ENCODE data around the gene FANCI. TPM values are rescaled to one million over a fixed set of nuclear protein-coding genes. Genes with fewer than 3 reads are reported as not detected.

The FANCI gene
- total RNA-seq, 2 experiments from 2014 or later: 180 TPM

GRCh38 chr15:89358755-89359439 lies 115.1 kb downstream of the FANCI start:
- intact Hi-C loops (cut with micrococcal nuclease): loop anchor here (2.0 to 5.0 kb wide), 2 partner anchors 72 to 113 kb away; no protein-coding TSS in a partner anchor
- Mint-ChIP-seq H3K27me3 (peaks cover 75% of the 10 kb centered on the region), H3K4me3 (peak overlapping the region; percentile 75), H3K27ac (no peak overlapping the region), H3K4me1 (ENCODE audit: low read depth) (peaks cover 3% of the 10 kb centered on the region), H3K9me3 (no peaks in the 10 kb centered on the region), H3K36me3 (ENCODE audit: low read depth) (no peaks in the 10 kb centered on the region)
- peak; percentile 93 for ATAC-seq
- DNase-seq: peak; percentile 85
- TF ChIP-seq CTCF (IDR thresholded peaks at IDR 0.05): peak; percentile 97
- ChIA-PET CTCF (interaction anchor here (0.6 to 9.5 kb wide), 50 partner anchors 9 to 302 kb away, joined by 3 to 185 read pairs (median 6); partner anchors contain the start of genes FANCI and POLG), POLR2A (interaction anchor here (0.6 to 2.3 kb wide), 6 partner anchors 19 to 117 kb away, joined by 3 to 8 read pairs (median 3); no protein-coding TSS in a partner anchor)

- H3K27me3 Mint-ChIP-seq: peaks cover 79% of the 10 kb centered on the region
- H3K36me3 Mint-ChIP-seq (ENCODE audit: low read depth): no peaks in the 10 kb centered on the region
- ATAC-seq (no peak), DNase-seq (no peak)
- intact Hi-C loops (cut with micrococcal nuclease): loop anchor here (2.0 to 5.0 kb wide), 2 partner anchors 71 to 113 kb away; no protein-coding TSS in a partner anchor
- CTCF ChIA-PET: interaction anchor here (0.6 to 9.5 kb wide), 40 partner anchors 8 to 616 kb away, joined by 3 to 185 read pairs (median 10); partner anchors contain the start of genes FANCI and POLG
- peaks cover 3% of the 10 kb centered on the region for H3K4me1 Mint-ChIP-seq (ENCODE audit: low read depth)
- POLR2A ChIA-PET: interaction anchor here (1.0 to 2.3 kb wide), 3 partner anchors 18 to 39 kb away, joined by 3 to 8 read pairs (median 3); no protein-coding TSS in a partner anchor
- H3K9me3 Mint-ChIP-seq: no peaks in the 10 kb centered on the region
- no peak overlapping the region for H3K27ac Mint-ChIP-seq
- no peak overlapping the region for H3K4me3 Mint-ChIP-seq
- no peak for TF ChIP-seq CTCF (IDR thresholded peaks at IDR 0.05)
Measured at GRCh38 chr15:89359471-89360293, 115.9 kb downstream of the FANCI start.

- Mint-ChIP-seq H3K36me3 (ENCODE audit: low read depth) (no peaks in the 10 kb centered on the region), H3K27ac (no peak overlapping the region), H3K9me3 (no peaks in the 10 kb centered on the region), H3K4me3 (no peak overlapping the region), H3K27me3 (peaks cover 82% of the 10 kb centered on the region), H3K4me1 (ENCODE audit: low read depth) (peaks cover 3% of the 10 kb centered on the region)
- intact Hi-C loops (cut with micrococcal nuclease): no loop called here
- TF ChIP-seq CTCF (IDR thresholded peaks at IDR 0.05): no peak
- CTCF ChIA-PET: interaction anchor here (0.7 to 9.5 kb wide), 18 partner anchors 8 to 615 kb away, joined by 3 to 185 read pairs (median 42); partner anchors contain the start of gene POLG
- POLR2A ChIA-PET: interaction anchor here (0.6 to 2.3 kb wide), 3 partner anchors 18 to 165 kb away, joined by 3 to 8 read pairs (median 4); no protein-coding TSS in a partner anchor
- ATAC-seq (no peak), DNase-seq (no peak)
Measured at GRCh38 chr15:89360294-89360971, 116.7 kb downstream of the FANCI start.

GRCh38 chr15:89361451-89362202 lies 117.8 kb downstream of the FANCI start:
- peaks cover 84% of the 10 kb centered on the region for H3K27me3 Mint-ChIP-seq
- no peak overlapping the region for H3K27ac Mint-ChIP-seq
- no peak overlapping the region for H3K4me3 Mint-ChIP-seq
- ATAC-seq (peak; percentile 43), DNase-seq (peak; percentile 65)
- H3K4me1 Mint-ChIP-seq (ENCODE audit: low read depth): peaks cover 3% of the 10 kb centered on the region
- no peaks in the 10 kb centered on the region for H3K36me3 Mint-ChIP-seq (ENCODE audit: low read depth)
- no peaks in the 10 kb centered on the region for H3K9me3 Mint-ChIP-seq
- POLR2A ChIA-PET: no interaction called here
- no peak for TF ChIP-seq CTCF (IDR thresholded peaks at IDR 0.05)
- CTCF ChIA-PET: interaction anchor here (0.8 to 9.5 kb wide), 7 partner anchors 15 to 155 kb away, joined by 3 to 165 read pairs (median 43); no protein-coding TSS in a partner anchor
- intact Hi-C loops (cut with micrococcal nuclease): no loop called here

Measured in activated CD8-positive, alpha-beta T cell treated with anti-CD3 and anti-CD28 coated beads for 36 hours (primary cell).